GM04503 (cell line): ENCODE results near the gene IKBKG.
"Not testable (repeated sequence)": the region's sequence is repeated elsewhere in the genome, so short reads cannot be mapped to it uniquely, and the experiment has no call there.

Experiments
- DNase-seq: peaks from one replicate; pipeline ENCODE4 v3.0.0-alpha.2; 2012; ENCODE audit warnings: low read depth

IKBKG gene

GRCh38 chrX:154526901-154527675 lies 20.3 kb upstream of the IKBKG start:
- no peak for DNase-seq

- no peak for DNase-seq
Measured at GRCh38 chrX:154529206-154529612, 18.2 kb upstream of the IKBKG start.

- no peak for DNase-seq
Measured at GRCh38 chrX:154530286-154530685, 17.1 kb upstream of the IKBKG start.

GRCh38 chrX:154531626-154532025 lies 15.8 kb upstream of the IKBKG start:
- DNase-seq, result no peak

- DNase-seq, result no peak
Measured at GRCh38 chrX:154532690-154533089, 14.7 kb upstream of the IKBKG start.

GRCh38 chrX:154534526-154535322 lies 12.7 kb upstream of the IKBKG start:
- no peak for DNase-seq

- no peak for DNase-seq
Measured at GRCh38 chrX:154535892-154536291, 11.5 kb upstream of the IKBKG start.

- no peak for DNase-seq
Measured at GRCh38 chrX:154539077-154539476, 8.3 kb upstream of the IKBKG start.

GRCh38 chrX:154540365-154540764 lies 7.1 kb upstream of the IKBKG start:
- not testable (repeated sequence) for DNase-seq

GRCh38 chrX:154540897-154541535 lies 6.4 kb upstream of the IKBKG start:
- no peak for DNase-seq

GRCh38 chrX:154541589-154541895 lies 5.9 kb upstream of the IKBKG start:
- no peak for DNase-seq

- peak; percentile 70 for DNase-seq
Measured at GRCh38 chrX:154541896-154542722, 5.3 kb upstream of the IKBKG start.

- DNase-seq, result no peak
Measured at GRCh38 chrX:154542723-154543424, 4.5 kb upstream of the IKBKG start.

GRCh38 chrX:154545673-154546274 lies 1.6 kb upstream of the IKBKG start:
- DNase-seq, result no peak

- DNase-seq, result no peak
Measured at GRCh38 chrX:154546354-154547244, 821 bp upstream of the IKBKG start, which contains the start of gene G6PD. G6PD (minus strand) TSS chrX:154546846; CDS start chrX:154546155, 691 bp downstream.

GRCh38 chrX:154548028-154548316 lies 552 bp downstream of the IKBKG start:
- DNase-seq, result no peak

GRCh38 chrX:154549766-154550165 lies 2.3 kb downstream of the IKBKG start:
- no peak for DNase-seq

- DNase-seq, result not testable (repeated sequence)
Measured at GRCh38 chrX:154552112-154552806, 4.8 kb downstream of the IKBKG start.

GRCh38 chrX:154558060-154558690 lies 10.8 kb downstream of the IKBKG start:
- DNase-seq, result not testable (repeated sequence)
